Neural cell (in vitro differentiated cells): ENCODE measurements around the gene GNG4. TPM values are rescaled to one million over a fixed set of nuclear protein-coding genes. Genes with fewer than 3 reads are reported as not detected.

Experiments used
- H2AFZ ChIP-seq: fragments of 200-600, 300-800 bp; sonication (generic), shearing (Covaris generic); 2 replicates; pipeline ENCODE4 v1.6.0; 2014; ENCODE audit warnings: low read depth, mild to moderate bottlenecking, antibody characterized with exemption, low read length, moderate library complexity
- H3F3A ChIP-seq: fragments of 200-600 bp; shearing (Covaris generic); 2 replicates; pipeline ENCODE4 v1.6.1; 2016; ENCODE audit warnings: mild to moderate bottlenecking, moderate library complexity, mixed read lengths, antibody characterized with exemption, low read length; ENCODE audit not compliant: insufficient read depth, poor library complexity, severe bottlenecking
- H3K27ac ChIP-seq: fragments of 200-600, 300-800 bp; sonication (generic), shearing (Covaris generic); 2 replicates; pipeline ENCODE4 v1.5.1; 2014; ENCODE audit warnings: mild to moderate bottlenecking, low read length, moderate library complexity
- H3K27me3 ChIP-seq: fragments of 300-800, 200-600 bp; sonication (generic), shearing (Covaris generic); 2 replicates; pipeline ENCODE4 v1.6.0; 2014; ENCODE audit warnings: mild to moderate bottlenecking, low read depth, low read length, moderate library complexity; ENCODE audit not compliant: insufficient read depth
- H3K36me3 ChIP-seq: fragments of 300-800, 200-600 bp; sonication (generic), shearing (Covaris generic); 2 replicates; pipeline ENCODE4 v1.5.1; 2014; ENCODE audit warnings: mild to moderate bottlenecking, antibody characterized with exemption, low read length, moderate library complexity; ENCODE audit not compliant: insufficient read depth
- H3K4me2 ChIP-seq: fragments of 300-800, 200-600 bp; sonication (generic), shearing (Covaris generic); 2 replicates; pipeline ENCODE4 v1.6.0; 2014; ENCODE audit warnings: mild to moderate bottlenecking, low read length
- H3K4me3 ChIP-seq: fragments of 300-800, 200-600 bp; sonication (generic), shearing (Covaris generic); 2 replicates; pipeline ENCODE4 v1.5.1; 2014; ENCODE audit warnings: mild to moderate bottlenecking, low read length, moderate library complexity
- H3K79me2 ChIP-seq: fragments of 200-600 bp; shearing (Covaris generic); replicated peaks from 2 replicates; pipeline ENCODE4 v1.6.0; 2014; ENCODE audit warnings: mild to moderate bottlenecking, low read length, moderate library complexity; ENCODE audit not compliant: insufficient read depth
- H3K9ac ChIP-seq: fragments of 300-800, 200-600 bp; sonication (generic), shearing (Covaris generic); 2 replicates; pipeline ENCODE4 v1.6.1; 2016; ENCODE audit warnings: mild to moderate bottlenecking, low read length, mixed read lengths
- H3K9me2 ChIP-seq: fragments of 200-600 bp; shearing (Covaris generic); 2 replicates; pipeline ENCODE4 v1.6.1; 2016; ENCODE audit warnings: mild to moderate bottlenecking, low read length, mixed read lengths; ENCODE audit not compliant: insufficient read depth
- H3K9me3 ChIP-seq: fragments of 200-600, 300-800 bp; sonication (generic), shearing (Covaris generic); 2 replicates; pipeline ENCODE4 v1.6.1; 2016; ENCODE audit warnings: mild to moderate bottlenecking, mixed run types, low read length, moderate library complexity, mixed read lengths
- H4K20me1 ChIP-seq: fragments of 200-600 bp; shearing (Covaris generic); 2 replicates; pipeline ENCODE4 v1.6.1; 2016; ENCODE audit warnings: mild to moderate bottlenecking, mixed run types; ENCODE audit not compliant: insufficient read depth
- CTCF ChIP-seq: fragments of 450-650 bp; IDR thresholded peaks from 2 replicates; pipeline ENCODE4 v1.5.1; 2014; ENCODE audit warnings: antibody characterized with exemption, mild to moderate bottlenecking, moderate library complexity; ENCODE audit not compliant: poor library complexity, severe bottlenecking
- EP300 ChIP-seq: fragments of 450-650 bp; conservative IDR thresholded peaks from 2 replicates; pipeline ENCODE4 v1.6.1; 2014; ENCODE audit warnings: antibody characterized with exemption, mild to moderate bottlenecking, moderate library complexity; ENCODE audit not compliant: poor library complexity, severe bottlenecking
- EZH2 ChIP-seq: fragments of 200-600, 300-800 bp; shearing (Covaris generic), sonication (generic); IDR thresholded peaks from 2 replicates; pipeline ENCODE4 v1.6.1; 2014; ENCODE audit warnings: antibody characterized with exemption, low read length, borderline replicate concordance, mild to moderate bottlenecking; ENCODE audit not compliant: insufficient read depth, poor library complexity, severe bottlenecking
- MXI1 ChIP-seq: fragments of 450-650 bp; conservative IDR thresholded peaks from 2 replicates; pipeline ENCODE4 v1.6.1; 2014; ENCODE audit warnings: antibody characterized with exemption, mild to moderate bottlenecking; ENCODE audit not compliant: poor library complexity, severe bottlenecking
- POLR2AphosphoS5 ChIP-seq: IDR thresholded peaks from 2 replicates; pipeline ENCODE4 v1.6.1; 2012
- RAD21 ChIP-seq: fragments of 450-650 bp; conservative IDR thresholded peaks from 2 replicates; pipeline ENCODE4 v1.6.1; 2014; ENCODE audit warnings: antibody characterized with exemption, mild to moderate bottlenecking, moderate library complexity
- REST ChIP-seq: IDR thresholded peaks from 2 replicates; pipeline ENCODE4 v1.6.1; 2012; ENCODE audit warnings: borderline replicate concordance
- SMC3 ChIP-seq: fragments of 450-650 bp; conservative IDR thresholded peaks from 2 replicates; pipeline ENCODE4 v1.6.1; 2014; ENCODE audit warnings: antibody characterized with exemption, mild to moderate bottlenecking, moderate library complexity; ENCODE audit not compliant: poor library complexity
- TAF1 ChIP-seq: IDR thresholded peaks from 2 replicates; pipeline ENCODE4 v1.6.1; 2012; ENCODE audit warnings: low read depth
- polyA plus RNA-seq: library from polyadenylated mRNA; depleted of rRNA; stranded (reverse); fragments of >200 nt; gene quantifications from 2 replicates; pipeline ENCODE4 v1.2.3, GENCODE V29; 2014

Gene GNG4
- polyA plus RNA-seq, 1 donor from 2014 or later = 63.2 TPM

- Histone ChIP-seq H3K4me3 (no peak overlapping the region), H3K9me3 (no peaks in the 10 kb centered on the region), H3K9me2 (no peaks in the 10 kb centered on the region), H3K9ac (no peak overlapping the region), H3K27ac (no peak overlapping the region), H3K27me3 (no peaks in the 10 kb centered on the region), H3K36me3 (no peaks in the 10 kb centered on the region), H2AFZ (no peak overlapping the region), H3F3A (no peaks in the 10 kb centered on the region), H4K20me1 (no peaks in the 10 kb centered on the region), H3K4me2 (no peak overlapping the region), H3K79me2 (no peaks in the 10 kb centered on the region)
- TF ChIP-seq POLR2AphosphoS5 (no peak), CTCF (no peak), RAD21 (no peak), SMC3 (no peak), EP300 (no peak), EZH2 (no peak)
Observed at GRCh38 chr1:235567812-235568503, 81.6 kb downstream of the GNG4 start.

GRCh38 chr1:235566084-235566483 is 83.5 kb downstream of the GNG4 start:
- Histone ChIP-seq H3K79me2 (no peaks in the 10 kb centered on the region), H3K9me3 (no peaks in the 10 kb centered on the region), H4K20me1 (no peaks in the 10 kb centered on the region), H3K9ac (no peak overlapping the region), H3K36me3 (no peaks in the 10 kb centered on the region), H3K4me3 (no peak overlapping the region), H2AFZ (no peak overlapping the region), H3F3A (no peaks in the 10 kb centered on the region), H3K27me3 (no peaks in the 10 kb centered on the region), H3K27ac (no peak overlapping the region), H3K9me2 (no peaks in the 10 kb centered on the region), H3K4me2 (no peak overlapping the region)
- no peak for TF ChIP-seq RAD21
- TF ChIP-seq TAF1 = no peak
- TF ChIP-seq EP300 = no peak
- no peak for TF ChIP-seq SMC3
- no peak for TF ChIP-seq REST
- TF ChIP-seq EZH2 = no peak
- TF ChIP-seq POLR2AphosphoS5 = no peak
- no peak for TF ChIP-seq CTCF
- TF ChIP-seq MXI1 = no peak
